CD14-positive monocyte (primary cell): ENCODE measurements around the gene EML1. TPM values are rescaled to one million over a fixed set of nuclear protein-coding genes. Genes with fewer than 3 reads are reported as not detected.

Experiments
- DNase-seq, 3 donors: peaks; one replicate each; pipeline ENCODE4 v3.0.0-alpha.2; 2011 to 2022
- H2AFZ ChIP-seq: 2 replicates; pipeline ENCODE4 v1.6.0; 2012; ENCODE audit warnings: mild to moderate bottlenecking, low read depth, low read length, inconsistent platforms; ENCODE audit not compliant: insufficient read depth, poor library complexity, severe bottlenecking
- H3K27ac ChIP-seq, 2 donors: 1 replicate in 1 of 2; 2 replicates in 1 of 2; pipeline ENCODE4 v1.5.1; 2012 to 2013; ENCODE audit warnings: low read length in 2 of 2, control low read depth in 1 of 2, inconsistent platforms in 1 of 2, low read depth in 1 of 2, mild to moderate bottlenecking in 1 of 2
- H3K27me3 ChIP-seq, 2 donors: one replicate each; pipeline versions ENCODE4 v1.6.0 to v1.6.1; 2011 to 2013; ENCODE audit warnings: low read length in 2 of 2; ENCODE audit not compliant: control insufficient read depth in 2 of 2, insufficient read depth in 2 of 2
- H3K36me3 ChIP-seq, 2 donors: replicated peaks in 1 of 2; 1 replicate in 1 of 2; 2 replicates in 1 of 2; pipeline versions ENCODE4 v1.5.1 to v1.6.1; 2012 to 2013; ENCODE audit warnings: low read length in 2 of 2, control low read depth in 1 of 2, inconsistent platforms in 1 of 2, mild to moderate bottlenecking in 1 of 2; ENCODE audit not compliant: insufficient read depth in 2 of 2, control insufficient read depth in 1 of 2
- H3K4me1 ChIP-seq, 2 donors: 1 replicate in 1 of 2; 2 replicates in 1 of 2; pipeline versions ENCODE4 v1.5.1 to v1.6.1; 2012 to 2013; ENCODE audit warnings: low read length in 2 of 2, control low read depth in 1 of 2, inconsistent platforms in 1 of 2, mild to moderate bottlenecking in 1 of 2, moderate library complexity in 1 of 2; ENCODE audit not compliant: insufficient read depth in 2 of 2, control insufficient read depth in 1 of 2
- H3K4me2 ChIP-seq: replicated peaks from 2 replicates; pipeline ENCODE3; 2012; ENCODE audit warnings: low read length, moderate library complexity, mild to moderate bottlenecking; ENCODE audit not compliant: poor library complexity, severe bottlenecking; ENCODE audit errors: extremely low read depth
- H3K4me3 ChIP-seq, 3 experiments: fragments of 200-600 bp in 1 of 3; sonication (generic) in 1 of 3; replicated peaks in 1 of 3; 1 replicate in 2 of 3; 2 replicates in 1 of 3; pipeline ENCODE4 v1.5.1; 2011 to 2013; ENCODE audit warnings: low read length in 3 of 3, mild to moderate bottlenecking in 3 of 3, control low read depth in 2 of 3, low read depth in 2 of 3, inconsistent platforms in 1 of 3, moderate library complexity in 1 of 3
- H3K79me2 ChIP-seq: 2 replicates; pipeline ENCODE4 v1.6.0; 2012; ENCODE audit warnings: mild to moderate bottlenecking, control low read depth, inconsistent platforms, low read length, moderate library complexity; ENCODE audit not compliant: insufficient read depth
- H3K9ac ChIP-seq: 2 replicates; pipeline ENCODE4 v1.6.0; 2017; ENCODE audit warnings: low read length, mild to moderate bottlenecking; ENCODE audit not compliant: insufficient read depth, poor library complexity, severe bottlenecking
- H3K9me3 ChIP-seq, 2 donors: replicated peaks in 1 of 2; 1 replicate in 1 of 2; 2 replicates in 1 of 2; pipeline versions ENCODE4 v1.5.1 to v1.6.1; 2012 to 2013; ENCODE audit warnings: low read length in 2 of 2, control low read depth in 1 of 2; ENCODE audit not compliant: control insufficient read depth in 1 of 2, insufficient read depth in 1 of 2
- H4K20me1 ChIP-seq: 2 replicates; pipeline ENCODE4 v1.6.0; 2012; ENCODE audit warnings: mild to moderate bottlenecking, low read length, control low read depth, moderate library complexity; ENCODE audit not compliant: insufficient read depth
- H3K27ac Mint-ChIP-seq, 7 donors: one replicate each; pipeline ENCODE4 v1.8.0; 2020; ENCODE audit warnings: mild to moderate bottlenecking in 7 of 7, mixed read lengths in 7 of 7, moderate library complexity in 6 of 7, inconsistent platforms in 2 of 7
- H3K27me3 Mint-ChIP-seq, 3 donors: one replicate each; pipeline ENCODE4 v1.8.0; 2021 to 2022; ENCODE audit warnings: low read depth in 3 of 3, mild to moderate bottlenecking in 3 of 3, mixed read lengths in 3 of 3, moderate library complexity in 3 of 3, inconsistent platforms in 1 of 3
- H3K36me3 Mint-ChIP-seq, 2 donors: one replicate each; pipeline ENCODE4 v1.8.0; 2020; ENCODE audit warnings: mixed read lengths in 2 of 2, inconsistent platforms in 1 of 2, mild to moderate bottlenecking in 1 of 2
- H3K4me1 Mint-ChIP-seq: one replicate; pipeline ENCODE4 v1.8.0; 2020; ENCODE audit warnings: mild to moderate bottlenecking, mixed read lengths
- H3K4me3 Mint-ChIP-seq, 2 donors: one replicate each; pipeline ENCODE4 v1.8.0; 2020; ENCODE audit warnings: mild to moderate bottlenecking in 2 of 2, mixed read lengths in 2 of 2, moderate library complexity in 1 of 2
- H3K9me3 Mint-ChIP-seq, 7 donors: one replicate each; pipeline ENCODE4 v1.8.0; 2020 to 2022; ENCODE audit warnings: mixed read lengths in 7 of 7, mild to moderate bottlenecking in 6 of 7, moderate library complexity in 6 of 7, inconsistent platforms in 2 of 7
- WGBS: methylation state at CpG from one replicate; pipeline ENCODE4 v1.1.5; 2013; ENCODE audit warnings: missing lambda C conversion rate; ENCODE audit not compliant: insufficient coverage; 5-methylcytosine and 5-hydroxymethylcytosine counted together
- intact Hi-C, 2 donors: fragments of 100-400 bp; cut with micrococcal nuclease; formaldehyde crosslinking; loops; one replicate each; pipeline versions ENCODE4 v1.15.0 to v1.15.1; 2023
- polyA plus RNA-seq, 3 donors: library from polyadenylated mRNA; depleted of rRNA in 1 of 3; unstranded in 2 of 3; stranded (reverse) in 1 of 3; fragments of 300-500 nt in 2 of 3; fragments of >200 nt in 1 of 3; fragmentation: Illumina TruSeq in 2 of 3; gene quantifications; 1 replicate in 2 of 3; 2 replicates in 1 of 3; pipeline ENCODE4 v1.2.3, GENCODE V29; 2012 to 2021
- TF ChIP-seq, protein P1 (sequence below): fragments of 200-600 bp; IDR thresholded peaks from one replicate; pipeline ENCODE4 v1.8.0; 2022; ENCODE audit warnings: antibody characterized with exemption, mild to moderate bottlenecking

Gene EML1
- polyA plus RNA-seq, 3 donors: not detected

DNA sequence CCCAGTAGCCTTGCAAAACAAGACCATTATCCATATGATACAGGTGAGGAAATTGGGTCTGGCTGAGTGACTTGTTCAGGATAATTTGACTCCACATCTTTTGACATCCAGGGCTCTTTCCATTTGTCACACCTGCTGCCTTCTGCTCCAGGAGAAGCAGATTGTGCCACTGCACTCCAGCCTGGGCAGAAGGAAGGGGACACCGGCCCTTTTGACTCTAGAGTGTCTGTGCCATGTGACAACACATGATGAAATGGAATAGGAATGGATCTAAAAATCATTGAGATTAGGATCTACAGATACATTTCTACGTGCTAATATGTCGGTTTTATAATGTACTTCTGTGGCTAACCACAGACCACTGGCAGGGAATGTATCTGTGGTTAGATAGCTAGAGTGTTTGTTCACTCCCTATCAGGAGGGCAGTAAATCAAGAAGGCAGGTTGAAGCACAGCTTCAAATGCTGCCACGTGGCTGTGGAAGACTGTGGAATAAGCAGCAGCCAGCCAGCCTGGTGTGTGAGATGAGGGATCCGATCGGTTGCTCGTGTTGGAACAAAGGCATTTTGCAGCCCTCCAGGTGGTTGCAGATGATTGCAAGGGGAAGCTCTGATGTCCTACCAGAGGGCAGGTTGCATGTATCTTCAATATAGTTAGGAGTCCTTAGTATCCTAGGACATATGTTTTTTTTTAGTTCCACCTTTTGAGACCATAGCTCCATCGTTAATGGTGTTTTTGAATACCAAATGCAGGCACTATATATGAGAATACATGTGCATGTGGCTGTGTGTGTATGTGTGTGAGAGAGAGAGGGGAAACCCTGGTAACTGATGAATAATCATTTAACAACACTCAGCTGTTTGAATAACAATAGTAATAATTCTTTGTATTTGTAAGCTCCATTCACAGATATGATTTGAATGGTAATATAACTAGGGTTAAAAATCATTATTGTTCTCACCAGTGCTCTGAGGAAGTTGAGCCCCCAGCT lies 28.6 kb downstream of the EML1 start:
- 4% methylated on average over 6 of the region's 8 CpGs for WGBS
- Histone ChIP-seq H2AFZ (no peak overlapping the region), H4K20me1 (no peaks in the 10 kb centered on the region), H3K36me3 (no peaks in the 10 kb centered on the region), H3K4me1 (no peaks in the 10 kb centered on the region), H3K4me3 (no peak overlapping the region), H3K27me3 (peaks cover 0 to 8% of the 10 kb centered on the region in 2 donors), H3K27ac (no peak overlapping the region), H3K9ac (no peak overlapping the region), H3K4me2 (no peak overlapping the region), H3K79me2 (no peaks in the 10 kb centered on the region), H3K9me3 (no peaks in the 10 kb centered on the region)
- Mint-ChIP-seq H3K9me3 (peaks cover 0 to 5% (median 0%) of the 10 kb centered on the region in 7 donors), H3K36me3 (no peaks in the 10 kb centered on the region), H3K27me3 (peaks cover 23 to 52% (median 26%) of the 10 kb centered on the region in 3 donors), H3K4me3 (no peak overlapping the region), H3K4me1 (no peaks in the 10 kb centered on the region), H3K27ac (no peak overlapping the region)
- TF ChIP-seq, protein P1, sequence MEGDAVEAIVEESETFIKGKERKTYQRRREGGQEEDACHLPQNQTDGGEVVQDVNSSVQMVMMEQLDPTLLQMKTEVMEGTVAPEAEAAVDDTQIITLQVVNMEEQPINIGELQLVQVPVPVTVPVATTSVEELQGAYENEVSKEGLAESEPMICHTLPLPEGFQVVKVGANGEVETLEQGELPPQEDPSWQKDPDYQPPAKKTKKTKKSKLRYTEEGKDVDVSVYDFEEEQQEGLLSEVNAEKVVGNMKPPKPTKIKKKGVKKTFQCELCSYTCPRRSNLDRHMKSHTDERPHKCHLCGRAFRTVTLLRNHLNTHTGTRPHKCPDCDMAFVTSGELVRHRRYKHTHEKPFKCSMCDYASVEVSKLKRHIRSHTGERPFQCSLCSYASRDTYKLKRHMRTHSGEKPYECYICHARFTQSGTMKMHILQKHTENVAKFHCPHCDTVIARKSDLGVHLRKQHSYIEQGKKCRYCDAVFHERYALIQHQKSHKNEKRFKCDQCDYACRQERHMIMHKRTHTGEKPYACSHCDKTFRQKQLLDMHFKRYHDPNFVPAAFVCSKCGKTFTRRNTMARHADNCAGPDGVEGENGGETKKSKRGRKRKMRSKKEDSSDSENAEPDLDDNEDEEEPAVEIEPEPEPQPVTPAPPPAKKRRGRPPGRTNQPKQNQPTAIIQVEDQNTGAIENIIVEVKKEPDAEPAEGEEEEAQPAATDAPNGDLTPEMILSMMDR: no peak
- intact Hi-C loops: no loop called here
- no peak for DNase-seq

DNA sequence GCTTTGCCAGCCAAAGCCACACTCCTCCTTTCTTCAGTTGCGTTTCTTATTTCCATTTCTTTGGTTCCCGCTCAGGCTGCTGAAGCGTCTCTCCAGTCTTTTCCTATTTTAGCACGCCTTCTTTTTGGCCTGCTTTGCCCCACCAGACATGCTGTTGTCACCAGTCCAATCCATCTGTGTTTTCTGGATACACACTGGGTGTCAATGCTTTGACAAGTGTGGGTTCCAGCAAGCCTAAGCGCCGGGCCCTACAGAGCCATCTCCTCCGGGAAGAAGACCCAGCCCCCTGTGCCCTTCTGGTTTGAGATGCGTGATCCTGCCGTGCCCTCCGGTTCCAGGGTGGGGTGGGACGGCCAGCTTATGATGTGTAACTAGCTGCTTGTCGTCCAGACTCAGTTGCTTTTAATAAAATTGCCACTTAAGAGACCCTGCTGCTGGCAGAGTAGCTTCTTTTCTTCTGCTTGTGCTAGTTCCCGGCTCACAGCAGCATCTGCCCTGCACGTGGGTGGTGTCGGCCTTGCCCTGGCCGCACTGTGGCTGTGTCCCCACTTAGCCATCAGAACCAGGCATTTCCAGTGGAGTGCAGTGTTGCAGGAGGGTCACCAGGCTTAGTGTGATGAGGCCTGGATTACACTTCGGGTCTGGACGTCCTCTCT lies 29.7 kb downstream of the EML1 start:
- H4K20me1 ChIP-seq: no peaks in the 10 kb centered on the region
- H3K9me3 ChIP-seq: no peaks in the 10 kb centered on the region
- Mint-ChIP-seq H3K4me3 (no peak overlapping the region), H3K9me3 (peaks cover 0 to 5% (median 0%) of the 10 kb centered on the region in 7 donors), H3K36me3 (no peaks in the 10 kb centered on the region), H3K27ac (no peak overlapping the region), H3K4me1 (no peaks in the 10 kb centered on the region), H3K27me3 (peaks cover 22 to 46% (median 23%) of the 10 kb centered on the region in 3 donors)
- intact Hi-C loops: no loop called here
- WGBS: 82% methylated on average over 13 of the region's 18 CpGs
- DNase-seq: no peak
- H3K4me3 ChIP-seq: no peak overlapping the region
- H3K4me1 ChIP-seq: no peaks in the 10 kb centered on the region
- peaks cover 0 to 8% of the 10 kb centered on the region in 2 donors for H3K27me3 ChIP-seq
- H3K4me2 ChIP-seq: no peak overlapping the region
- no peaks in the 10 kb centered on the region for H3K79me2 ChIP-seq
- no peak overlapping the region for H3K27ac ChIP-seq
- no peak overlapping the region for H3K9ac ChIP-seq
- H2AFZ ChIP-seq: no peak overlapping the region
- H3K36me3 ChIP-seq: no peaks in the 10 kb centered on the region
- TF ChIP-seq, protein P1: no peak
